Measurements from ENCODE around the gene MRPL10.

The MRPL10 gene

DNA sequence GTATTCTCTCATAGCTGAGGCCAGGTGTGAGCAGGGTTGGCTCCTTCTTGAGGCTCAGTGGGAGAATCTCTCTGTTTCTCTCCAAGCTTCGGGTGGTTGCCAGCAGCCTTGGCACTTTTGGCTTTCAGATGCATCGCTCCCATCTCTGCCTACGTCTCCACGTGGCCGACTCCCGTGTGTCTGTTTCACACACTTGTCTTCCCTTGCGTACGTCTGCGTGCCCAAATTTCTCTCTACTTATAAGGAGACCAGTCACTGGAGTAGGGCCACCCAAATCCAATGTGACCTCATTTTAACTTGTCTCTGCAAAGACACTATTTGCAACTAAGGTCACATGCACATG lies 24.5 kb downstream of the MRPL10 start (continued):
- TF ChIP-seq PATZ1 (tag by site-specific recombination; IDR thresholded peaks at IDR 0.05) (no peak), ZNF157 (tag by site-specific recombination; IDR thresholded peaks at IDR 0.05) (no peak), ZNF335 (tag by site-specific recombination; conservative IDR thresholded peaks at IDR 0.05) (no peak)
- TF ChIP-seq, protein P1, sequence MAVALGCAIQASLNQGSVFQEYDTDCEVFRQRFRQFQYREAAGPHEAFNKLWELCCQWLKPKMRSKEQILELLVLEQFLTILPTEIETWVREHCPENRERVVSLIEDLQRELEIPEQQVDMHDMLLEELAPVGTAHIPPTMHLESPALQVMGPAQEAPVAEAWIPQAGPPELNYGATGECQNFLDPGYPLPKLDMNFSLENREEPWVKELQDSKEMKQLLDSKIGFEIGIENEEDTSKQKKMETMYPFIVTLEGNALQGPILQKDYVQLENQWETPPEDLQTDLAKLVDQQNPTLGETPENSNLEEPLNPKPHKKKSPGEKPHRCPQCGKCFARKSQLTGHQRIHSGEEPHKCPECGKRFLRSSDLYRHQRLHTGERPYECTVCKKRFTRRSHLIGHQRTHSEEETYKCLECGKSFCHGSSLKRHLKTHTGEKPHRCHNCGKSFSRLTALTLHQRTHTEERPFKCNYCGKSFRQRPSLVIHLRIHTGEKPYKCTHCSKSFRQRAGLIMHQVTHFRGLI (tag by site-specific recombination; IDR thresholded peaks at IDR 0.05) = no peak

GRCh38 chr17:47806026-47806912 lies 25.1 kb downstream of the MRPL10 start:
- CTCF ChIA-PET = interaction anchor here (0.6 to 1.7 kb wide), 3 partner anchors 22 to 108 kb away, joined by 3 to 4 read pairs (median 4); no protein-coding TSS in a partner anchor
- H3K9me3 ChIP-seq (ENCODE audit: control insufficient read depth, insufficient read depth, low read depth, low read length) = no peaks in the 10 kb centered on the region

DNA sequence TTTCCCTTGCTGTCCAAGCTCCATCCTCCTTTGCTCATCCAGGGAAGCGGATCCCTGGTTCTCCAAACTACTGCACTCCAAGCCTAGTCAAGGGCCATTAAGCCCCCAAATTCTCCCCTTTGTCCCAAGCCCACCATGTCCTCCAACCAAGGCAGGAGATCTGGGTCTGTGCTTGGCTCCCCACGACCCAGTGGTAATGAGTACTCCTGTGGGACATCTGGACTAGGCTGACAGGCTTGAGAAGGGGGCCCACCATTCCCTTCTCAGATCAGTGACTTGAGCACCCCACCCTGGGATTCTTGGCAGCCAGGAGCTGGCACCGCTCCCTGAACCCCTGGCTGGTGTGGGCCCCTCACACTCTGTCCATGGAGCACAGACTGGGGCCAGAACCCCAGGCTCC lies 26.9 kb downstream of the MRPL10 start:
- POLR2A ChIA-PET = no interaction called here
- Histone ChIP-seq H3K4me1 (ENCODE audit: control insufficient read depth, insufficient read depth, low read length) (no peaks in the 10 kb centered on the region), H3K36me3 (ENCODE audit: control insufficient read depth in 2 of 2, insufficient read depth in 1 of 2, low read length in 2 of 2) (peaks cover 0 to 29% of the 10 kb centered on the region in 2 experiments; a peak in 1 of 3 replicates), H3K4me3 (ENCODE audit: low read depth, low read length) (no peak overlapping the region), H3K9me3 (ENCODE audit: control insufficient read depth, insufficient read depth, low read depth, low read length) (no peaks in the 10 kb centered on the region), H3K27ac (ENCODE audit: extremely low read depth, low read depth, low read length) (no peak overlapping the region)
- TF ChIP-seq ZNF274 (IDR thresholded peaks at IDR 0.05; ENCODE audit: low read length) (no peak), ZNF274 (tag by site-specific recombination; IDR thresholded peaks at IDR 0.05; ENCODE audit: borderline replicate concordance) (no peak), BCL6B (tag by site-specific recombination; IDR thresholded peaks at IDR 0.05) (no peak)
- TF ChIP-seq, protein P2, sequence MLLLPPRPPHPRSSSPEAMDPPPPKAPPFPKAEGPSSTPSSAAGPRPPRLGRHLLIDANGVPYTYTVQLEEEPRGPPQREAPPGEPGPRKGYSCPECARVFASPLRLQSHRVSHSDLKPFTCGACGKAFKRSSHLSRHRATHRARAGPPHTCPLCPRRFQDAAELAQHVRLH (tag by site-specific recombination; IDR thresholded peaks at IDR 0.05) = no peak
- CTCF ChIA-PET = interaction anchor here (0.6 to 1.9 kb wide), 7 partner anchors 14 to 155 kb away, joined by 3 to 5 read pairs (median 4); no protein-coding TSS in a partner anchor

More at GRCh38 chr17:47806026-47806912, 25.1 kb downstream of the MRPL10 start:
- H3K36me3 ChIP-seq (ENCODE audit: control insufficient read depth in 2 of 2, insufficient read depth in 1 of 2, low read length in 2 of 2) = peaks cover 0 to 31% of the 10 kb centered on the region in 2 experiments; a peak in 1 of 3 replicates
- H3K4me3 ChIP-seq (ENCODE audit: low read depth, low read length) = no peak overlapping the region
- no peaks in the 10 kb centered on the region for H3K4me1 ChIP-seq (ENCODE audit: control insufficient read depth, insufficient read depth, low read length)
- TF ChIP-seq ZNF843 (tag by site-specific recombination; IDR thresholded peaks at IDR 0.05) (no peak), ZNF2 (tag by site-specific recombination; IDR thresholded peaks at IDR 0.05) (no peak)
- POLR2A ChIA-PET = no interaction called here
- no peak overlapping the region for H3K27ac ChIP-seq (ENCODE audit: extremely low read depth, low read depth, low read length)

- H3K36me3 ChIP-seq (ENCODE audit: control insufficient read depth in 2 of 2, insufficient read depth in 1 of 2, low read length in 2 of 2) = peaks cover 0 to 22% of the 10 kb centered on the region in 2 experiments; a peak in 1 of 3 replicates
- POLR2A ChIA-PET = no interaction called here
- no peak overlapping the region for H3K4me3 ChIP-seq (ENCODE audit: low read depth, low read length)
- H3K4me1 ChIP-seq (ENCODE audit: control insufficient read depth, insufficient read depth, low read length) = no peaks in the 10 kb centered on the region
- no peak overlapping the region for H3K27ac ChIP-seq (ENCODE audit: extremely low read depth, low read depth, low read length)
- H3K9me3 ChIP-seq (ENCODE audit: control insufficient read depth, insufficient read depth, low read depth, low read length) = no peaks in the 10 kb centered on the region
- CTCF ChIA-PET = interaction anchor here (0.6 to 1.9 kb wide), 4 partner anchors 14 to 151 kb away, joined by 3 to 5 read pairs (median 4); no protein-coding TSS in a partner anchor
- TF ChIP-seq ZBTB21 (tag by site-specific recombination; IDR thresholded peaks at IDR 0.05) (no peak), ZNF560 (tag by site-specific recombination; IDR thresholded peaks at IDR 0.05; ENCODE audit: borderline replicate concordance) (no peak), ZNF692 (tag by site-specific recombination; IDR thresholded peaks at IDR 0.05) (no peak), WT1 (tag by site-specific recombination; IDR thresholded peaks at IDR 0.05) (no peak), ZNF2 (tag by site-specific recombination; IDR thresholded peaks at IDR 0.05) (no peak), ZNF768 (tag by site-specific recombination; IDR thresholded peaks at IDR 0.05) (no peak), ZNF704 (tag by site-specific recombination; IDR thresholded peaks at IDR 0.05) (no peak)
- TF ChIP-seq, protein P3, sequence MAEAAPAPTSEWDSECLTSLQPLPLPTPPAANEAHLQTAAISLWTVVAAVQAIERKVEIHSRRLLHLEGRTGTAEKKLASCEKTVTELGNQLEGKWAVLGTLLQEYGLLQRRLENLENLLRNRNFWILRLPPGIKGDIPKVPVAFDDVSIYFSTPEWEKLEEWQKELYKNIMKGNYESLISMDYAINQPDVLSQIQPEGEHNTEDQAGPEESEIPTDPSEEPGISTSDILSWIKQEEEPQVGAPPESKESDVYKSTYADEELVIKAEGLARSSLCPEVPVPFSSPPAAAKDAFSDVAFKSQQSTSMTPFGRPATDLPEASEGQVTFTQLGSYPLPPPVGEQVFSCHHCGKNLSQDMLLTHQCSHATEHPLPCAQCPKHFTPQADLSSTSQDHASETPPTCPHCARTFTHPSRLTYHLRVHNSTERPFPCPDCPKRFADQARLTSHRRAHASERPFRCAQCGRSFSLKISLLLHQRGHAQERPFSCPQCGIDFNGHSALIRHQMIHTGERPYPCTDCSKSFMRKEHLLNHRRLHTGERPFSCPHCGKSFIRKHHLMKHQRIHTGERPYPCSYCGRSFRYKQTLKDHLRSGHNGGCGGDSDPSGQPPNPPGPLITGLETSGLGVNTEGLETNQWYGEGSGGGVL (tag by site-specific recombination; IDR thresholded peaks at IDR 0.05) = no peak
These were observed 27.6 kb downstream of the MRPL10 start for GRCh38 chr17:47803751-47804150.

Data from HEK293 (cell line).